ENCODE results near the gene LVRN.

Gene LVRN

GRCh38 chr5:115961381-115962238, 665 bp upstream of the LVRN start:
- DNase-seq: no peak

- DNase-seq: no peak
These were observed 509 bp downstream of the LVRN start for GRCh38 chr5:115962565-115963402.

- DNase-seq: no peak
These were observed 1.3 kb downstream of the LVRN start for GRCh38 chr5:115963566-115963965.

DNA sequence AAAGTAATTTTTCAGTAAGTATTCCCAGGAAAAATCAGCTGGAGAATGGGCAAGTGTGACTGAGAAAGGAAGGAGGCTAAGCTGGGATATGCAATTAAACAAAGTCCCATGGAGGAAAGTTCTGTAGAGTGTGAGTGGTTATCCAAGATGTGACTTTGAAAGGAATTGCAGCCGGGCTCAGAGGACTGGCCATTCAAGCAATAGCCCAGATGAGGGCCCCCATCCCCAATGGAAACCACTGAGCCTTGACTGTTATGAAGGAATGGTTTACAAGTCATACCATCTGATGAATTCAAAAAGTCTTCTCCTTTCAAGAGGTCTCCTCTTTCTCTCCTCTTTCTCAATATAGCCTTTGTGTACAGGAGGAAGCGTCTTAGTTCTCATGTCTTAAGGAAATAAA, 6.5 kb downstream of the LVRN start:
- no peak for DNase-seq

GRCh38 chr5:115977096-115977495, 14.8 kb downstream of the LVRN start:
- no peak for DNase-seq

- DNase-seq: no peak
These were observed 15.7 kb downstream of the LVRN start for GRCh38 chr5:115977988-115978387.

DNA sequence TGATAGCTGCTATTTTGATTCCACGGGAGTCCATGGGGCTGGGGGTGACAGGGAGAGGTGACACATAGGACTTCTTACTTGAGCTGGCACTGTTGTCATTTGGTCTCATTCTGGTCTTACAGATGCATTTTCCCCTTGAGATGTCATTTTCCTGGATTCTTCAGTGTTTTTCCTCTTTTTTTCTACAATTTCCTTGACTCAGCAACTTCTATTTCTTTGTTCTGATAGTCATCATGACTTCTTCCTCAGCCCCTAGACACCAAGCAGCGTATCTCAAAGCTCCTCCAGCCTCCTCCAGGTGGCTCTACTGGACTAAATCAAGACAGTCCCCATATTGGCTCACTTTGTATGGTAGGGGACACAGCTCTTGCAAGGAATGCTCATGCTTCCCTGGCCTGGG, 16.5 kb downstream of the LVRN start:
- DNase-seq: no peak

DNA sequence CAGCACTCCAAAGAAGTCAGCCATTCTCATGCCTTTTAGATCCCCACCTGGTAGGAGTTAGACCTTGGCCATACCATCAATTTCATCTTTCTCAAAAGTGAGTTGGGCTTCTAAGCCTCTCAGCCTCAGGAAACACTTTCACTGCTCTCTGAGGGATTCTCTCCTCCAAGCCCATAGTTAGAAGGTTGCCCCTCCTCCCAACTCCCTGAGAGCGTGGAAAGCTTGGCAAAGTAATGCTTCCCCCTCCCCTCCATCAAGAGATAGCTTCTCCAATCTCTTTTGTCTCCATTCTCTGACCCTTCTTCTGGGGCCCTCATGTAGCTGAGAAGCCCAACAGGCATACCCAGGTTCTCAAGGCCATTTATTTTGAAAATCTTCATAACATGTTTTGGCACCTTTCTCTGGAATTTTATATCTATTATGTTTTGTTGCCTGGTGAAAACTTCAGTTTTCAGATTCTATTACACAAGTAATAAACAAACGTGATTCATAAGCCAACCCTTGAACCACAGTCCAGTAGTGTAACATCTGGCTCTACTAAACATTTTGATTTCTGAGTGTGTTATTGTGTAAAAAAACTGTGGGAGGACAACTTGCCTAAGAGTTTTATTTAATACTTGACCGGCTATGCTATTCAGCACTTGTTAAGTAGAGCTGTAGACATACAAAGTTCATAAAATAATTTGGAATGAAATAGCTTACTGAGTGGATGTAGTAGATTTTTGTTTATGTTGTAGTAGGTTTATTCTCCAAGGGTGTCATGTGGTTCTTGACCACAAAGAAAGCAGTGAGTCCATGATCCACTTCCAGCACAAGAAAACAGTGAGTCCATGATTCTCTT, 17.1 kb downstream of the LVRN start:
- no peak for DNase-seq

GRCh38 chr5:115983519-115983918, 21.2 kb downstream of the LVRN start:
- no peak for DNase-seq

GRCh38 chr5:115985802-115986757, 23.8 kb downstream of the LVRN start:
- DNase-seq: no peak

GRCh38 chr5:115988002-115988401, 25.7 kb downstream of the LVRN start:
- DNase-seq: no peak

DNA sequence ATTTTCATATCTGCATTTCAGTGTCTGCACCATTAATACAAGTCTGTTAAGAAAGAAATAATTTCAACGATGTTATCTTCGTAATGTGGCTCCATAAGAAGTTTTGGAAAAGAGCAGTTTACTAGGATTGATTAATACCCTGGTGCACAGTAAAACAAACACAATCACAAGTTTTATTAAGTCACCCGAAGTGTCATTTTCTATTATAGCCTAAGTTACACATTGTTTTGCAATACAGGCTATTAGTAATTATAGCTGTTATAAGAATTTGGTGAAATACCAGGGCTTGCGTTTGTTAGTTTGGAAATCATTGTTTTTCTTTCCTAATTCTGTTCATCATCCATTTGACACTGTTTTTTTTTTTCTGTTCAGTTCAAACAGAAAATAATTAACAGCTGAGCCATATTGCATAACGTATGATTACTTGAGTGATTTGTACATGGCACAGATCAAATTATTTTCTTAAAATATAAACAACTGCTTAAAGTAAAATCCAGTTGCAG, 30.6 kb downstream of the LVRN start:
- DNase-seq: no peak

- no peak for DNase-seq
These were observed 33.1 kb downstream of the LVRN start for GRCh38 chr5:115995351-115995750.

DNA sequence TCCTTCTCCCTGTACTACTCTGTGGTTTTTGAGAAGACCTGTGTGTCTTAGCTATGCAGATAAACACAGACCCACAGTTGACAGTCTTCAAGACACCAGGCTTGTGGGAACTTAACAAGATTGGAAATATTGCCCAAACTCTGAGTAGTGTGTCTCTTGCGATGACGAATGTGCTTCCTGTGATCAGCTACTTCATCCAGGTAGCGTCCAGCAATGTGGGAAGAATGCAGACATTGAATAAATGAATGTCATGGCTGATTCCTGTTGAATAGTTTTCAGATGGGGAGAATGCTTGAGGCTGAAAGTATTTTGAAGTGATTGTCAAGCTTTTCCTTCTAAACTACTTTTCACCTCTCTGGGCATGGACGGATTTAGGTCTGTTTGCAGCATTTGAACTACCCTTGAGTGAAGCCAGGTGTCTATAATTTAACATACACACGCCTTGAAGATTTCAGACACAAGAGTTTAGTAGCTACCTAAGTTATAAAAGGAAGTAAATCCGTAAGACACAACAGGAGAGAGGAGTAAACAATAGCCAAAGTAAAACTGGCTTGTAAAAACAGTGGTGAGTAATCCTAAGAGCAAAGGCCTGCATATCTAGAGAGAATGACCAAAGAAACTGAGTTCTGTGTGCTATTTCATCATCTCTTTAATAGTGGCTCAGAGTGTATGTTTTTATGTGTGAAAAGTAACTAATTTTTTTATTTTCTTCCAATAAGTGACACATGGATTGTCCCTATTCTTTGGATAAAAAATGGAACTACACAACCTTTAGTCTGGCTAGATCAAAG, 40.0 kb downstream of the LVRN start:
- DNase-seq: no peak

DNA sequence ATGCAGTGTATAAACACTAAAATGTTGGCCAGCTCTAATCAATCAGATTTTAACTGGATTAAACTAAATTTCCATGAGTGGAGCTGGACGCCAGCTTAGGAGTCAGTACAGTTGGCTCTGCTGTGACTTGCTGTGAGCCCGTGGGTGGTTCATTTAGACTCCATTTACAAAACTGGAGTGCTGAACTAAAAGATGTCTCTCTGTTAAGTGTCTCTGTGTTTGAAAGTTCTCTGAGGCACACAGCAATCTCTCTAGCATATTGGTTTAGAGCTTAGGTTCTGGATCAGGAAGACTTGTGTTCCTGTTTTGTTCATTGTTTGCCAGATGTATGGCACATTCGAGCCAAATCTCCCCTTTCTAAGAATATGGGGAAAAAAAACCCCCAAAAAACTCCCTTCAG, 42.0 kb downstream of the LVRN start:
- DNase-seq: no peak

GRCh38 chr5:116009806-116010205, 47.5 kb downstream of the LVRN start:
- no peak for DNase-seq

DNA sequence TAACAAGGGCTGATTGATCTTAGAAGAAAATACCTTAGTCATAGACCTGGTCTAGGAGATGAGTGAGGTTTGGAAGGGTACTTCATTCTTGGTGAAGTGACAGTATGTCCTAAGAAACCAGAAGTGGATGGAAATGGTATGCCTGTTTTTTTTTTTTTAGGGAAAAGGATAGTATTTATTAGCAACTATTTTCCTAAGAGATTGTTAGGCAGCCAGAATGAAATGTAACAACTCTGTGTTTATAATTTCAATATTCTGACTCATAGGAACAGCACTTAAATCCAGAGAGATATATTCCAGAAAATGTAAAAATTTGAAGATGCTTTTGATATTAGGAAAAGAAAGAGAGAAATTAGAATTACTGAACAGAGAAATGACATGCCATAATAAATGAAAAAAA, 48.8 kb downstream of the LVRN start:
- no peak for DNase-seq

- no peak for DNase-seq
These were observed 51.0 kb downstream of the LVRN start for GRCh38 chr5:116013207-116013785.

DNA sequence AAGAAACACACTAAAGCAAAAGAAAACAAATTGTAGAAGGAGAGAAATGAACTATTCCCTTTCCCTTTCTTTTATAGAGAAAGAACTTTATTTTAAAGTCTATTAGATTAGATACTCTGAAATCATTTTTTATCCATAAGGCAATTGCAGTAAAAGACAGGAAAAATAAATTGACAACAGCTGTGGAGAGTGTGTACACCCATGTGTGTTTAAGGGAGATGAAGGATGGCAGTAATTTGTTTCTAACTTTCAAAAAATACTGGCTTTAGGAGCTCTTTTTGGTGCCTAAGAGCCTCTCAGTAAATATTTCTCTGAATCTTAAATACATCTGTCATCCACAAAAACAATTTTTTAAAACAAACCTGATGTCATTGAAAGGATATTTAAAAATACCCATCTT, 51.7 kb downstream of the LVRN start:
- DNase-seq: no peak

DNA sequence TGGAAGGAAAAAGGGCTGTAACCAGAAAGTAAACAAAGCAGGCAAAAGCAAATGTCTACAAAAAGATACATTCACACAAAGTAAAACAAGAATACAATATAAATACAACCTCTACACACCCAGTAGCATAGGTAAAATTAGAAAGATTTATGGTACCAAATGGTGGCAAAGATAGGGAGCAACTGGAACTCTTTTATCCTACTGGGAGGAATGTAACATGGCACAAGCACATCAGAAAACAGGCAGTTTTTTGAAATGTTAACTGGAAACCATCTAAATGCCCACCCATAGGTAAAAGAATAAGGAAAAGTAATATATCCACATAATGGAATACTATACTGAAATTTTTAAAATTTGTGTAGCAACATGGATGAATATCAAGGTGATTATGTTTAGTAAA, 61.3 kb downstream of the LVRN start:
- DNase-seq: no peak

- no peak for DNase-seq
These were observed 63.6 kb downstream of the LVRN start for GRCh38 chr5:116025866-116026265.
